ENCODE results near the gene POM121.
"Not testable (repeated sequence)": the region's sequence is repeated elsewhere in the genome, so short reads cannot be mapped to it uniquely, and the experiment has no call there.

GRCh38 chr7:72914756-72915525, 10.0 kb upstream of the POM121 start:
- TF ChIP-seq CTCF (IDR thresholded peaks at IDR 0.05 in 4 of 5, conservative IDR thresholded peaks at IDR 0.05 in 1 of 5): peak; percentile 22 to 65 (median 58)
- TF ChIP-seq POLR2A (IDR thresholded peaks at IDR 0.05): not testable (repeated sequence)
